Stimulated activated naive B cell treated with anti-CD40 and anti-IgM and Interleukin-4, amounts not matched to agents 10 μg/mL and 1 μg/mL and 100 μg/mL, for 72 hours (primary cell): ENCODE measurements around the gene SEC24B.

Experiments used
- ATAC-seq, 2 donors: fragments of 150-1000 bp; cut with Tn5 transposase; replicated peaks; 2 replicates each; pipeline ENCODE4 v1.10.0; 2021; ENCODE audit warnings: moderate library complexity in 1 of 2
- DNase-seq: peaks from one replicate; pipeline ENCODE4 v3.0.0; 2021
- H3K27ac Mint-ChIP-seq: one replicate; pipeline ENCODE4 v1.8.0; 2022; ENCODE audit warnings: mild to moderate bottlenecking, mixed read lengths
- H3K27me3 Mint-ChIP-seq, 2 donors: one replicate each; pipeline ENCODE4 v1.8.0; 2022; ENCODE audit warnings: mixed read lengths in 2 of 2
- H3K36me3 Mint-ChIP-seq, 2 donors: one replicate each; pipeline ENCODE4 v1.8.0; 2022; ENCODE audit warnings: mixed read lengths in 2 of 2, mild to moderate bottlenecking in 1 of 2
- H3K4me1 Mint-ChIP-seq, 2 donors: one replicate each; pipeline ENCODE4 v1.8.0; 2022; ENCODE audit warnings: mixed read lengths in 2 of 2, mild to moderate bottlenecking in 1 of 2
- H3K4me3 Mint-ChIP-seq, 2 donors: one replicate each; pipeline ENCODE4 v1.8.0; 2022; ENCODE audit warnings: mild to moderate bottlenecking in 2 of 2, mixed read lengths in 2 of 2, moderate library complexity in 1 of 2
- H3K9me3 Mint-ChIP-seq, 2 donors: one replicate each; pipeline ENCODE4 v1.8.0; 2022; ENCODE audit warnings: mixed read lengths in 2 of 2, mild to moderate bottlenecking in 1 of 2

SEC24B gene

GRCh38 chr4:109414938-109415337 lies 18.7 kb upstream of the SEC24B start:
- Mint-ChIP-seq H3K9me3 (no peaks in the 10 kb centered on the region), H3K4me3 (no peak overlapping the region), H3K36me3 (no peaks in the 10 kb centered on the region), H3K27me3 (no peaks in the 10 kb centered on the region), H3K27ac (no peak overlapping the region), H3K4me1 (no peaks in the 10 kb centered on the region)
- DNase-seq: no peak
- no peak for ATAC-seq

- Mint-ChIP-seq H3K9me3 (no peaks in the 10 kb centered on the region), H3K27ac (no peak overlapping the region), H3K27me3 (no peaks in the 10 kb centered on the region), H3K4me3 (no peak overlapping the region), H3K4me1 (peaks cover 3 to 7% of the 10 kb centered on the region in 2 donors), H3K36me3 (no peaks in the 10 kb centered on the region)
- DNase-seq: no peak
- ATAC-seq: no peak
Measured at GRCh38 chr4:109418588-109418987, 15.0 kb upstream of the SEC24B start.

- no peaks in the 10 kb centered on the region for H3K9me3 Mint-ChIP-seq
- no peaks in the 10 kb centered on the region for H3K36me3 Mint-ChIP-seq
- no peak overlapping the region for H3K27ac Mint-ChIP-seq
- H3K27me3 Mint-ChIP-seq: no peaks in the 10 kb centered on the region
- DNase-seq (no peak), ATAC-seq (no peak)
- H3K4me3 Mint-ChIP-seq: no peak overlapping the region
- peaks cover 3 to 7% of the 10 kb centered on the region in 2 donors for H3K4me1 Mint-ChIP-seq
Measured at GRCh38 chr4:109419679-109420078, 13.9 kb upstream of the SEC24B start.

- Mint-ChIP-seq H3K27ac (no peak overlapping the region), H3K4me3 (no peak overlapping the region)
Measured at GRCh38 chr4:109424093-109424841, 9.3 kb upstream of the SEC24B start.

GRCh38 chr4:109425405-109425804 lies 8.2 kb upstream of the SEC24B start:
- no peak for ATAC-seq
- H3K9me3 Mint-ChIP-seq: no peaks in the 10 kb centered on the region
- H3K27ac Mint-ChIP-seq: no peak overlapping the region
- H3K4me3 Mint-ChIP-seq: no peak overlapping the region
- H3K27me3 Mint-ChIP-seq: no peaks in the 10 kb centered on the region
- DNase-seq: no peak
- H3K36me3 Mint-ChIP-seq: peaks cover 0 to 2% of the 10 kb centered on the region in 2 donors
- peaks cover 3 to 7% of the 10 kb centered on the region in 2 donors for H3K4me1 Mint-ChIP-seq

More at GRCh38 chr4:109424093-109424841, 9.3 kb upstream of the SEC24B start:
- H3K9me3 Mint-ChIP-seq: no peaks in the 10 kb centered on the region
- H3K27me3 Mint-ChIP-seq: no peaks in the 10 kb centered on the region
- peaks cover 3 to 7% of the 10 kb centered on the region in 2 donors for H3K4me1 Mint-ChIP-seq
- no peaks in the 10 kb centered on the region for H3K36me3 Mint-ChIP-seq
- no peak for DNase-seq
- peak in 1 of 2 donors; percentile 27 for ATAC-seq

- Mint-ChIP-seq H3K4me3 (no peak overlapping the region), H3K9me3 (no peaks in the 10 kb centered on the region), H3K27me3 (no peaks in the 10 kb centered on the region), H3K27ac (no peak overlapping the region), H3K36me3 (peaks cover 0 to 2% of the 10 kb centered on the region in 2 donors), H3K4me1 (peaks cover 7 to 13% of the 10 kb centered on the region in 2 donors)
- no peak for ATAC-seq
- DNase-seq: no peak
Measured at GRCh38 chr4:109429545-109429944, 4.1 kb upstream of the SEC24B start.

- H3K9me3 Mint-ChIP-seq: no peaks in the 10 kb centered on the region
- ATAC-seq (no peak), DNase-seq (no peak)
- no peaks in the 10 kb centered on the region for H3K27me3 Mint-ChIP-seq
- H3K4me3 Mint-ChIP-seq: peak overlapping the region in 1 of 2 donors; percentile 21
- H3K27ac Mint-ChIP-seq: no peak overlapping the region
- peaks cover 19 to 34% of the 10 kb centered on the region in 2 donors for H3K4me1 Mint-ChIP-seq
- H3K36me3 Mint-ChIP-seq: peaks cover 0 to 2% of the 10 kb centered on the region in 2 donors
Measured at GRCh38 chr4:109432203-109432602, 1.4 kb upstream of the SEC24B start.

- Mint-ChIP-seq H3K36me3 (peaks cover 0 to 2% of the 10 kb centered on the region in 2 donors), H3K27me3 (no peaks in the 10 kb centered on the region), H3K4me3 (peak overlapping the region; percentile 81 to 83), H3K9me3 (no peaks in the 10 kb centered on the region), H3K27ac (peak overlapping the region; percentile 89), H3K4me1 (peaks cover 21 to 39% of the 10 kb centered on the region in 2 donors)
- DNase-seq (no peak), ATAC-seq (no peak)
Measured at GRCh38 chr4:109432696-109433095, 919 bp upstream of the SEC24B start.

GRCh38 chr4:109434007-109434971 lies 674 bp downstream of the SEC24B start:
- ATAC-seq: peak; percentile 60 to 61
- Mint-ChIP-seq H3K4me3 (peak overlapping the region; percentile 76 to 83), H3K4me1 (peaks cover 23 to 53% of the 10 kb centered on the region in 2 donors), H3K27me3 (no peaks in the 10 kb centered on the region), H3K27ac (peak overlapping the region; percentile 56), H3K9me3 (no peaks in the 10 kb centered on the region), H3K36me3 (peaks cover 0 to 2% of the 10 kb centered on the region in 2 donors)
- DNase-seq: peak; percentile 1

GRCh38 chr4:109435635-109436034 lies 2.0 kb downstream of the SEC24B start:
- ATAC-seq: no peak
- no peak for DNase-seq
- Mint-ChIP-seq H3K4me3 (peak overlapping the region; percentile 7 to 83), H3K27me3 (no peaks in the 10 kb centered on the region), H3K27ac (no peak overlapping the region), H3K4me1 (peaks cover 26 to 59% of the 10 kb centered on the region in 2 donors), H3K36me3 (no peaks in the 10 kb centered on the region), H3K9me3 (no peaks in the 10 kb centered on the region)

- H3K27me3 Mint-ChIP-seq: no peaks in the 10 kb centered on the region
- H3K4me3 Mint-ChIP-seq: no peak overlapping the region
- H3K27ac Mint-ChIP-seq: no peak overlapping the region
- DNase-seq: no peak
- peaks cover 31 to 67% of the 10 kb centered on the region in 2 donors for H3K4me1 Mint-ChIP-seq
- ATAC-seq: no peak
- no peaks in the 10 kb centered on the region for H3K9me3 Mint-ChIP-seq
- no peaks in the 10 kb centered on the region for H3K36me3 Mint-ChIP-seq
Measured at GRCh38 chr4:109436504-109436903, 2.9 kb downstream of the SEC24B start.

GRCh38 chr4:109440948-109441347 lies 7.3 kb downstream of the SEC24B start:
- peaks cover 0 to under 1% of the 10 kb centered on the region in 2 donors for H3K9me3 Mint-ChIP-seq
- peaks cover under 1 to 2% of the 10 kb centered on the region in 2 donors for H3K36me3 Mint-ChIP-seq
- no peak for DNase-seq
- ATAC-seq: no peak
- H3K27ac Mint-ChIP-seq: no peak overlapping the region
- H3K27me3 Mint-ChIP-seq: no peaks in the 10 kb centered on the region
- H3K4me1 Mint-ChIP-seq: peaks cover 30 to 72% of the 10 kb centered on the region in 2 donors
- H3K4me3 Mint-ChIP-seq: no peak overlapping the region

GRCh38 chr4:109441862-109442458 lies 8.3 kb downstream of the SEC24B start:
- peaks cover 29 to 66% of the 10 kb centered on the region in 2 donors for H3K4me1 Mint-ChIP-seq
- H3K36me3 Mint-ChIP-seq: peaks cover 7 to 9% of the 10 kb centered on the region in 2 donors
- H3K9me3 Mint-ChIP-seq: peaks cover 0 to 2% of the 10 kb centered on the region in 2 donors
- ATAC-seq: no peak
- no peak overlapping the region for H3K27ac Mint-ChIP-seq
- H3K27me3 Mint-ChIP-seq: no peaks in the 10 kb centered on the region
- H3K4me3 Mint-ChIP-seq: no peak overlapping the region
- DNase-seq: no peak
